KMS-11 (cell line): ENCODE data around the gene ABCB1.

Source experiments
- H2AFZ ChIP-seq: fragments of 200-600 bp; sonication (generic); 2 replicates; pipeline ENCODE4 v1.6.1; 2016; ENCODE audit warnings: antibody characterized with exemption, mixed run types, low read depth
- H3K27ac ChIP-seq: fragments of 200-600 bp; sonication (generic); 2 replicates; pipeline ENCODE4 v1.6.1; 2016; ENCODE audit warnings: mild to moderate bottlenecking, mixed run types
- H3K27me3 ChIP-seq: fragments of 200-600 bp; sonication (generic); 2 replicates; pipeline ENCODE4 v1.6.1; 2017; ENCODE audit warnings: mild to moderate bottlenecking, low read depth, mixed run types, moderate library complexity; ENCODE audit not compliant: insufficient read depth
- H3K36me3 ChIP-seq: fragments of 200-600 bp; sonication (generic); 2 replicates; pipeline ENCODE4 v1.6.1; 2017; ENCODE audit warnings: mild to moderate bottlenecking, mixed run types; ENCODE audit not compliant: insufficient read depth
- H3K4me1 ChIP-seq: fragments of 200-600 bp; sonication (generic); 2 replicates; pipeline ENCODE4 v1.6.1; 2016; ENCODE audit warnings: mild to moderate bottlenecking, low read depth, mixed run types; ENCODE audit not compliant: poor library complexity, severe bottlenecking
- H3K4me2 ChIP-seq: fragments of 200-600 bp; sonication (generic); 2 replicates; pipeline ENCODE4 v1.7.0; 2016; ENCODE audit warnings: mild to moderate bottlenecking, mixed run types
- H3K4me3 ChIP-seq: fragments of 200-600 bp; sonication (generic); IDR thresholded peaks from 2 replicates; pipeline ENCODE4 v1.6.1; 2017; ENCODE audit warnings: low read depth, low read length, mixed read lengths; ENCODE audit not compliant: insufficient read depth
- H3K79me2 ChIP-seq: fragments of 200-600 bp; sonication (generic); 2 replicates; pipeline ENCODE4 v1.6.1; 2016; ENCODE audit warnings: low read depth, mixed run types; ENCODE audit not compliant: insufficient read depth
- H3K9ac ChIP-seq: fragments of 200-600 bp; sonication (generic); 2 replicates; pipeline ENCODE4 v1.6.1; 2016; ENCODE audit warnings: mild to moderate bottlenecking, mixed run types
- H4K20me1 ChIP-seq: fragments of 200-600 bp; sonication (generic); 2 replicates; pipeline ENCODE4 v1.6.1; 2016; ENCODE audit warnings: mild to moderate bottlenecking, mixed run types; ENCODE audit not compliant: insufficient read depth
- CTCF ChIP-seq: fragments of 200-600 bp; sonication (generic); conservative IDR thresholded peaks from 2 replicates; pipeline ENCODE4 v1.6.1; 2017; ENCODE audit warnings: low read depth, mild to moderate bottlenecking, antibody characterized with exemption, low read length, moderate library complexity, mixed read lengths

Gene ABCB1

GRCh38 chr7:87598234-87599009 is 2.3 kb downstream of the ABCB1 start:
- no peaks in the 10 kb centered on the region for H3K27me3 ChIP-seq
- no peaks in the 10 kb centered on the region for H4K20me1 ChIP-seq
- H3K4me1 ChIP-seq = no peaks in the 10 kb centered on the region
- no peak overlapping the region for H3K27ac ChIP-seq
- H2AFZ ChIP-seq = no peak overlapping the region
- no peak for TF ChIP-seq CTCF
- no peak overlapping the region for H3K4me3 ChIP-seq
- H3K79me2 ChIP-seq = no peaks in the 10 kb centered on the region
- no peak overlapping the region for H3K4me2 ChIP-seq
- H3K36me3 ChIP-seq = no peaks in the 10 kb centered on the region
- H3K9ac ChIP-seq = no peak overlapping the region

GRCh38 chr7:87596696-87597095 is 4.0 kb downstream of the ABCB1 start:
- no peak overlapping the region for H2AFZ ChIP-seq
- H4K20me1 ChIP-seq = no peaks in the 10 kb centered on the region
- H3K9ac ChIP-seq = no peak overlapping the region
- H3K27ac ChIP-seq = no peak overlapping the region
- no peaks in the 10 kb centered on the region for H3K4me1 ChIP-seq
- no peaks in the 10 kb centered on the region for H3K27me3 ChIP-seq
- H3K79me2 ChIP-seq = no peaks in the 10 kb centered on the region
- no peaks in the 10 kb centered on the region for H3K36me3 ChIP-seq
- no peak for TF ChIP-seq CTCF
- H3K4me2 ChIP-seq = no peak overlapping the region
- H3K4me3 ChIP-seq = no peak overlapping the region

GRCh38 chr7:87596136-87596535 is 4.5 kb downstream of the ABCB1 start:
- no peaks in the 10 kb centered on the region for H3K4me1 ChIP-seq
- H3K36me3 ChIP-seq = no peaks in the 10 kb centered on the region
- H3K27me3 ChIP-seq = no peaks in the 10 kb centered on the region
- no peak overlapping the region for H3K9ac ChIP-seq
- H2AFZ ChIP-seq = no peak overlapping the region
- H3K4me3 ChIP-seq = no peak overlapping the region
- no peaks in the 10 kb centered on the region for H3K79me2 ChIP-seq
- H3K27ac ChIP-seq = no peak overlapping the region
- no peak overlapping the region for H3K4me2 ChIP-seq
- no peak for TF ChIP-seq CTCF
- no peaks in the 10 kb centered on the region for H4K20me1 ChIP-seq

- no peaks in the 10 kb centered on the region for H3K36me3 ChIP-seq
- no peak overlapping the region for H3K4me3 ChIP-seq
- H3K9ac ChIP-seq = no peak overlapping the region
- no peaks in the 10 kb centered on the region for H4K20me1 ChIP-seq
- H3K27ac ChIP-seq = no peak overlapping the region
- no peaks in the 10 kb centered on the region for H3K4me1 ChIP-seq
- H2AFZ ChIP-seq = no peak overlapping the region
- no peaks in the 10 kb centered on the region for H3K27me3 ChIP-seq
- H3K4me2 ChIP-seq = no peak overlapping the region
- H3K79me2 ChIP-seq = no peaks in the 10 kb centered on the region
- TF ChIP-seq CTCF = no peak
These were observed 8.4 kb downstream of the ABCB1 start for GRCh38 chr7:87592300-87592699.
